ENCODE data around the gene SMC3.

SMC3 gene

GRCh38 chr10:110544958-110545537, 22.4 kb upstream of the SMC3 start:
- no peak for DNase-seq (ENCODE audit: low read depth, low spot score)

GRCh38 chr10:110546077-110546476, 21.4 kb upstream of the SMC3 start:
- no peak for DNase-seq (ENCODE audit: low read depth, low spot score)

GRCh38 chr10:110546499-110547110, 20.9 kb upstream of the SMC3 start:
- DNase-seq (ENCODE audit: low read depth, low spot score) = no peak

DNA sequence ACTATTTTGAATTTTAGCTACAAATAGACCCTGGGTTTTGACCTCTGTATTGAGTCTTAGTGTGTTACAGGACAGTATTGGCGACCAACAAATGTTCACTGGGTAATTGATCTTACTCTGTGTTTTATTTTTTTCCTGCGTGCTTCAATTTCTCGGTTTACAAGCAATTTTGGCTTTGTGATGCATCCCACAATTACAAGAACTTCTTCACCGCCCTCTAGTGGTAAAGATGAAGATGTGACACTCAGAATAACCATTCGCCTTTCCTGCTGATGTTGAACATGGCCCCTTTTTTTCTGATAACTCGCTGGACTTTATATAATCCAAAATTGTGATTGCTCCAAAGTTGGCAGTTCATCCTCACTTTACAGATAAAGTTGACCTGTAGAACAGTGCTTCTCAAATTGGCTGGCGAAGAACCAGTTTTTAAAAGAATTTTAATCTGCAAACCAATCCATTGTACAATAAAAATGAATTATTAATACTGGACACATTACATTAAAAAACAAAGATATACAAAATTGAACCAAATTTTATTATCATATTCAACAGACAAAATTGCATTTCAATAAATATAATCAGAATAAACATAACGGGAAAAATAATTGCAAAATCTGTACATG, 20.2 kb upstream of the SMC3 start:
- no peak for DNase-seq (ENCODE audit: low read depth, low spot score)

DNA sequence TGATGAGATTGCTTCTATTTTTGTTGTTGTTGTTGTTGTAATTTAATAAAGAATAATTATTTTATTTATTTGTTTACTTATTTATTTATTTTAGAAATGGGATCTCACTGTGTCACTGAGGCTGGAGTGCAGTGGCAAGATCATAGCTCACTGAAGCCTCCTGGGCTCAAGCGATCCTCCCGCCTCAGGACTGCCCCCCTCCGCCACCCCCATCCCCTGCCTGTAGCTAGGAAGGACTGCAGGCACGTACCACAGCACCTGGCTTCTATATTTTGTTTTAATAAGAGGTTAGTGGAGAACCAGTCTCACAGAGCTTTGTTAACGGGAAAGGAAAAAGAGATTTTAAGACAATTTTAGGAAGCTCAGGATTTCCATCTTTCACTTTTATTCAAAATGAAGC, 19.5 kb upstream of the SMC3 start:
- no peak for DNase-seq (ENCODE audit: low read depth, low spot score)

DNA sequence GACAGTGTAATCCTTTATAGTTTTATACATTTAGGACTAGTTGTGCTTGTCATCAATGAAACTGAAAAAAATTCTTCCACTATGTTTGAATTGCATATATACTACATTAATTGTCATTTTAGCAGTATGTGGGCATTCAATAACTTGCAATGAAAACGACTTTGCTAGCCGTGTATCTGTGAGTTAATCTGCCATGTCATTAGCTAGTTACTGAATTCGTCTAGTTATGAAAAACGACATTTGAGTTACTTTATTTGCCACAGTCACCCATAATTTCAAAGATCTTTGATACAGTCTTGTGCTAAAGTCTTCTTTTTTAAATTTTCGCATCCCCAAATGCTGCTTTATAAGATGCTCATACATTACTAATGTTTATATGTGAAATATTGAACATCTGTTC, 18.3 kb upstream of the SMC3 start:
- no peak for DNase-seq (ENCODE audit: low read depth, low spot score)

DNA sequence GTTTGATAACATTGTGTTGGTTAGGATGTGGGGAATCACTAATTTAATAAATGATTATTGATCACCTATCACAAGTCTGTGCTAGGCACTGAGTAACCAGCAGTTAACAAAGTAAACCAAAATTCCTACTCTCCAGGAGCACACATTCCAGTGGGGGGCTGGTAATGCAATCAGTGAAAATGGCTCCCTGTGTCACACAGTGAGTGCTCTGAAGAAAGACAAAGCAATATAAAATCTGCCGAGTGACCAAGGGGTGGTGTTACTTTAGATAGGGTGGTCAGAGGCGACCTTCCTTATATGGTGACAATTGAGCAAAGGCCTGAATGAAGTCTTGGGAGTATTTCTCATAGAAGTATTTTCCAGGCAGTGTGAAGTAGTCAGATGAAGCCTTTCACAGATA, 13.6 kb upstream of the SMC3 start:
- DNase-seq (ENCODE audit: low read depth, low spot score) = no peak

GRCh38 chr10:110556296-110556695, 11.2 kb upstream of the SMC3 start:
- DNase-seq (ENCODE audit: low read depth, low spot score) = no peak

GRCh38 chr10:110556969-110557601, 10.4 kb upstream of the SMC3 start:
- DNase-seq (ENCODE audit: low read depth, low spot score) = peak; percentile 44

GRCh38 chr10:110558041-110558440, 9.5 kb upstream of the SMC3 start:
- DNase-seq (ENCODE audit: low read depth, low spot score) = no peak

GRCh38 chr10:110560012-110560411, 7.5 kb upstream of the SMC3 start:
- DNase-seq (ENCODE audit: low read depth, low spot score) = no peak

DNA sequence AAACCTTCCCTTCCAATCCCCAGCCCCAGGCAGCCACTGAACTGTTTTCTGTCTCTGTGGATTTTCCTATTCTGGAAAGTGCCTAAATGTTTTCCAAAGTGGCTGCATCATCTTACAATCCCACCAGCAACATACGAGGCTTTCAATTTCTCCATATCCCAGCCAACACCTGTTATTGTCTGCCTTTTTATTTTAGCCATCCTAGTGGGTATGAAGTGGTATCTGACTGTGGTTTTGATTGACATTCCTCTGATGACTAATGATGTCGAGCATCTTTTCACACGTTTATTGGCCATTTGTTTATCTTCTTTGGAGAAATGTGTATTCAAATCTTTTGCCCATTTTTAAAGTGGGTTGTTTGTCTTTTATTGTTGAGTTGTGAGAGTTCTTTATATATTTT, 6.2 kb upstream of the SMC3 start:
- DNase-seq (ENCODE audit: low read depth, low spot score) = no peak

DNA sequence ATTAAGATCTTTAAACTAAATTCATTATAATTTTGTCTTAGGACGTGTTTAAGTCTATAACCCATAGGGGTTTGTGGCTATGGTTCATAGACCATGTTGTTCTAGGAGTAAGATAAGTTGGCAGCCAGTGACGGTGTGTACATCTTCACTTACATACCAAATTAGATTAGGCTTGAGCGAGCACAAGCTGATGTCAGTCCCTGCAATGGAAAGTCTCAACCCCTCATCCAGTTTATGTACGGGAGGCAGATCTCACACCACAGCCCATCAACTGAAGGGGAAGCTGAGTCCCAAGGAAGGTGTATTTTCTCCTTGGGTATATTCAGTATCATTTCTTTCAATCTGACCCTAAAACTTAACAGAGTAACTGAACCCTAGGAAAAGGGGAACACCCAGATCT, 5.1 kb upstream of the SMC3 start:
- no peak for DNase-seq (ENCODE audit: low read depth, low spot score)

- no peak for DNase-seq (ENCODE audit: low read depth, low spot score)
Measured at GRCh38 chr10:110563132-110563531, 4.4 kb upstream of the SMC3 start.

DNA sequence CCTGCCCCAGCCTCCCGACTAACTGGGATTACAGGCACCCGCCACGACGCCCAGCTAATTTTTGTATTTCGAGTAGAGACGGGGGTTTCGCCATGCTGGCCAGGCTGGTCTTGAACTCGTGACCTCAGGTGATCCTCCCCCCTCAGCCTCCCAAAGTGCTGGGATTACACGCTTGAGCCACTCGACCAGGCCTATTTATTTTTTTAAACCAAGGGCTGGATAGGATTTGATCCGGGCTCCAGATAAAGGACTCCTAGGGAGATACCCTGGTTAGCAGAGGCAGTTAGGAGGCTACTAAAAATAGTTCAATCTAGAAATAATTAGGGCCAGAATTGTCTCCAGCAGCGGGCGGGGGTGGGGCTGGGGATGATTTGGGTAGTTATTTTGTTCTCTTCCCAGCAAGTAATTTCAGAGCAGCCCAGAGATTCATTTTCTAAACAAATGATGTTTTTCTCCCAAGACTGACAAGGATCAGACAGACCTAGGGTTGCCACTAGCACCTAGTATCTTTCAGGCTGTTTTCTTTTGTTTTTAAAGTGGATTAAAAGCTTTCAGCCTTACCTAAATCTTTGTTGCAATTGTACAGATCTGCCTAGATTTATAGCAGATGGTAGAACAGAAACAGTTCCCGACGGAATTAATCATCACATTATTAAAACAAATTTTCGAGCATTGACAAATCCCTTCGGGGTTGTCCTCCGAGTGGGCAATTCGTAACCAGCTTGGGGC, 859 bp upstream of the SMC3 start:
- DNase-seq (ENCODE audit: low read depth, low spot score) = no peak

GRCh38 chr10:110568055-110568735, 700 bp downstream of the SMC3 start:
- DNase-seq (ENCODE audit: low read depth, low spot score) = peak; percentile 33

DNA sequence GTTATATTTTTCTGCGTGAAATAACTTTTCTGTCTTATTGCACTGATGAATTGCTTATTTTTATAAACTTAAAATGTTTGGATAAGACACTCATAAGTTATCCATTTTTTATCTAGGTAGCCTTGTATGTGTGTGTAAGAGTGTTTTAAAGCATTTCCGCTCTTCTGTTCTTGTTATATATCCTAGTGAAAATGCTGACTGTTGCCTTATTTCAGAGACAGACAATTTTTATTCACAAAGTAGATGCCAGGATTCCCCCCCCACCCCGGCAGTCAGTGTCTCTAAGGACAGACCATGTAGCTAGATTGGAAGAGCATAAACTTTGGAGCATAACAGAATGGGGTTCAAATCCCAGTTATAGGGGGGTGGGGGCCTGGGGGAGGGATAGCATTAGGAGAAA, 1.6 kb downstream of the SMC3 start:
- DNase-seq (ENCODE audit: low read depth, low spot score) = no peak

DNA sequence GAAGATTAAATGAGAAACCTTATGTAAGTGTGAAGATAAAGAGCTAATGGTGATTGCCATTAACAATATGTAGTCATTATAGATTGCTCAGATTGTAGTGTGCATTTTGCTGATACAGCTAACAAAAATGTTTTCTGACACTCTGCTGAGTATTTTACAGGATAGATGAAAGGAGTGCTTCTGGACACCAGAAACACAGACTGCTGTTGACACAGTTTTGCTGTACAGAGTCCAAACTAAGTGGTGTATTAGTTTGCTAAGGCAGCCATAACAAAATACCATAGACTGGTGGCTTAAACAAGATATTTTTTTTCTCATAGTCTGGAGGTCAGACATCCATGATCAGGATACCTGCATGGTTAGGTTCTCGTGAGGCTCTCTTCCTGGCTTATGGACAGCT, 2.2 kb downstream of the SMC3 start:
- DNase-seq (ENCODE audit: low read depth, low spot score) = no peak

GRCh38 chr10:110571093-110571743, 3.7 kb downstream of the SMC3 start:
- DNase-seq (ENCODE audit: low read depth, low spot score) = no peak

DNA sequence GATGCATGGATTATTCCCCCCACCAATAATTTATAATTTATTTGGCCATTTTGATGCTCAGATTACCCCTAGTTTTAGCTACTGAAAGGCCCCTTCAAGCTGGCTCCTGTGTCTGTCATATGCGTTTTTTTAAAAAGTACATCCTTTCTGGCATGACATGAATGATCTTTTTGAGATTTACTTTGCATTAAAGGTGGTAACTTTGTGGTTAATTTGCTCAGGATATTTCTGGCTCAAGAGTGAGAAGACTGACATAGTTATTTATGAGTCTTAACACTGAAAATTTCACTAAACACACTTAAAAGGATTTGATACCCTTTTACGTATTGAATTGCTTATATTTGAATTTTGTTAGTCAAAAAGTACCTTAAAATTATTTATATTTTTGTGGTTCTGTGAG, 5.4 kb downstream of the SMC3 start:
- no peak for DNase-seq (ENCODE audit: low read depth, low spot score)

DNA sequence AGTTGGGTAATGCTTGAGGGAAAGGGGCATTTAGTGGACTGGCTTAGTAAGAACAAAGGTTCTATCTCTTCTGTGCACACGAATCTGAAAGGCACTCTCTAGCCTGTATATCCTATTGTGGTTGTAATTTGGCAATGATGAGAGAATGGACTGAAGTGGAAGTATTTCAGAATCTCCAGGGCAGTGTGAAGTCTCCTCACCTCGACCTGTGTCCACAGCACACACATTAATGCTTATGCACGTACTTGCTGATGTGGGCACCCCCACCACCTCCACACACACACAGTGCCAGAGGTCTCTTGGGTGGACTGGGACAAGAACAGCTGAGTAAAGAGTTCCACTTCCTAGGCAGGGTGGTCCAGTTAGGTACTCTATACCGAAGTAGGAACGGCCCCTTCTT, 6.9 kb downstream of the SMC3 start:
- no peak for DNase-seq (ENCODE audit: low read depth, low spot score)
